Caco-2 (cell line): ENCODE results near the gene WFIKKN1. TPM values are rescaled to one million over a fixed set of nuclear protein-coding genes. Genes with fewer than 3 reads are reported as not detected.

Experiments used
- BruUV-seq: library from RNA; stranded (reverse); fragments of 400-500 nt; replicated peaks from 2 replicates; lab custom pipeline; 2021; lab: Mats Ljungman, UMichigan
- CTCF ChIA-PET: fragments of 300-600 bp; sonication (Branson Sonifier 250); formaldehyde crosslinking; loops from one replicate; lab custom pipeline; 2022; ENCODE audit warnings: antibody characterized with exemption; lab: Charles Lee
- POLR2A ChIA-PET: fragments of 300-600 bp; sonication (Branson Sonifier 250); formaldehyde crosslinking; loops from one replicate; lab custom pipeline; 2022; ENCODE audit warnings: antibody characterized with exemption; lab: Charles Lee
- DNase-seq, 2 experiments: peaks; one replicate each; pipeline versions ENCODE4 v3.0.0 to v3.0.0-alpha.2; 2020 to 2022
- H3K27me3 ChIP-seq: replicated peaks from 2 replicates; pipeline ENCODE4 v1.6.0; 2011; ENCODE audit warnings: low read length; ENCODE audit not compliant: control insufficient read depth, insufficient read depth
- H3K36me3 ChIP-seq: 2 replicates; pipeline ENCODE4 v1.5.1; 2011; ENCODE audit warnings: low read length; ENCODE audit not compliant: control insufficient read depth, insufficient read depth
- H3K4me1 ChIP-seq: fragments of 250-450 bp; sonication (Bioruptor Pico); 2 replicates; pipeline ENCODE4 v1.5.1; 2020; ENCODE audit warnings: mild to moderate bottlenecking
- H3K4me3 ChIP-seq: 2 replicates; pipeline ENCODE4 v1.5.1; 2011; ENCODE audit warnings: low read depth, mild to moderate bottlenecking, control low read depth, low read length
- H3K9me3 ChIP-seq: fragments of 250-450 bp; sonication (Bioruptor Pico); 2 replicates; pipeline ENCODE4 v1.5.1; 2020; ENCODE audit warnings: mild to moderate bottlenecking, moderate library complexity
- H3K27ac Mint-ChIP-seq: one replicate; pipeline ENCODE4 v1.8.0; 2022; ENCODE audit warnings: mixed read lengths; ENCODE audit not compliant: unreplicated experiment
- H3K27me3 Mint-ChIP-seq: one replicate; pipeline ENCODE4 v1.8.0; 2022; ENCODE audit warnings: mixed read lengths; ENCODE audit not compliant: insufficient read depth, unreplicated experiment
- H3K36me3 Mint-ChIP-seq: one replicate; pipeline ENCODE4 v1.8.0; 2022; ENCODE audit warnings: mild to moderate bottlenecking, mixed read lengths; ENCODE audit not compliant: insufficient read depth, unreplicated experiment
- H3K4me1 Mint-ChIP-seq: one replicate; pipeline ENCODE4 v1.8.0; 2022; ENCODE audit warnings: low read depth, mixed read lengths; ENCODE audit not compliant: unreplicated experiment
- H3K4me3 Mint-ChIP-seq: one replicate; pipeline ENCODE4 v1.8.0; 2022; ENCODE audit warnings: mild to moderate bottlenecking, moderate library complexity, mixed read lengths; ENCODE audit not compliant: unreplicated experiment
- H3K9me3 Mint-ChIP-seq: one replicate; pipeline ENCODE4 v1.8.0; 2022; ENCODE audit warnings: mixed read lengths; ENCODE audit not compliant: unreplicated experiment
- CTCF ChIP-seq, 2 experiments: fragments of 200-600 bp in 1 of 2; IDR thresholded peaks; 1 replicate in 1 of 2; 2 replicates in 1 of 2; pipeline versions ENCODE4 v1.5.1 to v1.8.0; 2011 to 2022; ENCODE audit warnings: antibody characterized with exemption in 1 of 2, control low read depth in 1 of 2, inconsistent platforms in 1 of 2, low read depth in 1 of 2, low read length in 1 of 2, mild to moderate bottlenecking in 1 of 2, moderate library complexity in 1 of 2; ENCODE audit not compliant: insufficient read depth in 1 of 2, severe bottlenecking in 1 of 2, unreplicated experiment in 1 of 2
- intact Hi-C: fragments of 100-400 bp; cut with micrococcal nuclease; formaldehyde crosslinking; loops from one replicate; pipeline ENCODE4 v1.10.0; 2022; ENCODE audit not compliant: unreplicated experiment
- total RNA-seq: library from RNA; stranded (reverse); gene quantifications from 2 replicates; pipeline ENCODE4 v1.2.3, GENCODE V29; 2022

WFIKKN1 gene
- total RNA-seq, 1 experiment from 2014 or later = 0.54 TPM

- Histone ChIP-seq H3K9me3 (no peaks in the 10 kb centered on the region), H3K4me3 (no peak overlapping the region), H3K36me3 (peaks cover 2% of the 10 kb centered on the region), H3K27me3 (no peaks in the 10 kb centered on the region), H3K4me1 (peaks cover 3% of the 10 kb centered on the region)
- no TSS peak for BruUV-seq
- Mint-ChIP-seq H3K36me3 (peaks cover 17% of the 10 kb centered on the region), H3K27me3 (no peaks in the 10 kb centered on the region), H3K4me3 (no peak overlapping the region), H3K4me1 (no peaks in the 10 kb centered on the region), H3K27ac (no peak overlapping the region), H3K9me3 (no peaks in the 10 kb centered on the region)
- DNase-seq = no peak
- POLR2A ChIA-PET = no interaction called here
- intact Hi-C loops = no loop called here
- no peak for TF ChIP-seq CTCF (IDR thresholded peaks at IDR 0.05; ENCODE audit: insufficient read depth in 1 of 2, low read depth in 1 of 2, low read length in 1 of 2, severe bottlenecking in 1 of 2, unreplicated experiment in 1 of 2)
- CTCF ChIA-PET = no interaction called here
Measured at GRCh38 chr16:598823-599739, 31.7 kb upstream of the WFIKKN1 start.

- Histone ChIP-seq H3K4me1 (no peaks in the 10 kb centered on the region), H3K36me3 (peaks cover 2% of the 10 kb centered on the region), H3K27me3 (no peaks in the 10 kb centered on the region), H3K9me3 (no peaks in the 10 kb centered on the region), H3K4me3 (no peak overlapping the region)
- DNase-seq = no peak
- H3K36me3 Mint-ChIP-seq = peaks cover 22% of the 10 kb centered on the region
- H3K27ac Mint-ChIP-seq = no peak overlapping the region
- no peak overlapping the region for H3K4me3 Mint-ChIP-seq
- peak; percentile 15 to 47 for TF ChIP-seq CTCF (IDR thresholded peaks at IDR 0.05; ENCODE audit: insufficient read depth in 1 of 2, low read depth in 1 of 2, low read length in 1 of 2, severe bottlenecking in 1 of 2, unreplicated experiment in 1 of 2)
- intact Hi-C loops = no loop called here
- no peaks in the 10 kb centered on the region for H3K9me3 Mint-ChIP-seq
- no peaks in the 10 kb centered on the region for H3K27me3 Mint-ChIP-seq
- ChIA-PET CTCF (interaction anchor here (0.6 kb wide), 1 partner anchor 209 kb away, joined by 3 read pairs; no protein-coding TSS in a partner anchor), POLR2A (no interaction called here)
- BruUV-seq = no TSS peak
- H3K4me1 Mint-ChIP-seq = no peaks in the 10 kb centered on the region
Measured at GRCh38 chr16:600781-601180, 30.0 kb upstream of the WFIKKN1 start.

GRCh38 chr16:603933-604332 is 26.9 kb upstream of the WFIKKN1 start:
- H3K9me3 Mint-ChIP-seq = no peaks in the 10 kb centered on the region
- H3K36me3 Mint-ChIP-seq = peaks cover 5% of the 10 kb centered on the region
- H3K4me1 ChIP-seq = no peaks in the 10 kb centered on the region
- BruUV-seq = no TSS peak
- H3K9me3 ChIP-seq = no peaks in the 10 kb centered on the region
- no peaks in the 10 kb centered on the region for H3K4me1 Mint-ChIP-seq
- no peaks in the 10 kb centered on the region for H3K27me3 ChIP-seq
- ChIA-PET CTCF (no interaction called here), POLR2A (no interaction called here)
- H3K36me3 ChIP-seq = peaks cover 2% of the 10 kb centered on the region
- no peak overlapping the region for H3K4me3 Mint-ChIP-seq
- no peak overlapping the region for H3K4me3 ChIP-seq
- TF ChIP-seq CTCF (IDR thresholded peaks at IDR 0.05; ENCODE audit: insufficient read depth in 1 of 2, low read depth in 1 of 2, low read length in 1 of 2, severe bottlenecking in 1 of 2, unreplicated experiment in 1 of 2) = no peak
- H3K27ac Mint-ChIP-seq = no peak overlapping the region
- intact Hi-C loops = no loop called here
- no peaks in the 10 kb centered on the region for H3K27me3 Mint-ChIP-seq
- no peak for DNase-seq
